ENCODE measurements around the gene CNP.
"Not testable (repeated sequence)": the region's sequence is repeated elsewhere in the genome, so short reads cannot be mapped to it uniquely, and the experiment has no call there.

CNP gene

DNA sequence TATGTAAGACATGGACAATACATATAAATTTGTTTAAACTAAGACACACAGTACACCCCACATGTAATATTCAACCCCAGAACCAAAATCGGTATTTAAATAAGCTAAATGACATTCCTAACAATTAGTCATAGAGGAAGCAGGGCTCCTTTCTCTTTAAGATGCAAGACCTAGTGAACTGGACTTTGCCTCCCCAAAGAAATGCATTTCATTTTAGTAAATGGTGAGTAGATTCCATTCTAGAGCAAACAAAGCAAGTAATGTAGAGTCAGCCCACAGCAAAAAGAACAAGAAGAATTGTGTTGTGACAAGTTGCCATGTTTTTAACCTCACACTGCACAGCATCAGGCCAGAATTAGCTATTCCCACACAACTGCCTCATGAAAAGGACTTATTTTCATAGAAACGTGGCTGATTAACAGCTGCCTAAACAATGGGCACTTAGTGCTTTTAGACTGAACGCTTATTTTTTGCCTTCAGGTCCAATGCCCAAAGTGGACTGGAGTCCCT, 36.3 kb downstream of the CNP start:
- DNase-seq (ENCODE audit: low spot score): peak; percentile 22

DNA sequence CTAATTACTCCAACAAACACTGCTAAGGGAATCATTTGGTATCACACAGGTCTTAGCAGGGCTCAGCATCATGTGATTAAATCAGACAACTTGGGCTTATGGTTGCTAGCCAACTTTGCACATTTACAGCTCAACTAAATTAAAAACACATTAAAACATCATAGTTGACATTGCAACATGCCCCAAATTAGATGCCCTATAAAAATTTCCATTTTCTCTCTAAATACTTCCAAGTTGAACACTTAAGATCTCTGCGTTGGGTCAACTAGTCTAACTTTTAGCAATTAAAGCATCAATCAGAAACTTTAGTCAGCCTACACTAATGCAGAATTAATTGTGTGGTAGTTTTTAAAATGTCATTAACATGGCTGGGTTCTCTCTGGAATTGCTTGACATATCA, 38.6 kb downstream of the CNP start:
- no peak for DNase-seq (ENCODE audit: low spot score)

- no peak for DNase-seq (ENCODE audit: low spot score)
Observed at GRCh38 chr17:42009170-42009569, 42.6 kb downstream of the CNP start.

DNA sequence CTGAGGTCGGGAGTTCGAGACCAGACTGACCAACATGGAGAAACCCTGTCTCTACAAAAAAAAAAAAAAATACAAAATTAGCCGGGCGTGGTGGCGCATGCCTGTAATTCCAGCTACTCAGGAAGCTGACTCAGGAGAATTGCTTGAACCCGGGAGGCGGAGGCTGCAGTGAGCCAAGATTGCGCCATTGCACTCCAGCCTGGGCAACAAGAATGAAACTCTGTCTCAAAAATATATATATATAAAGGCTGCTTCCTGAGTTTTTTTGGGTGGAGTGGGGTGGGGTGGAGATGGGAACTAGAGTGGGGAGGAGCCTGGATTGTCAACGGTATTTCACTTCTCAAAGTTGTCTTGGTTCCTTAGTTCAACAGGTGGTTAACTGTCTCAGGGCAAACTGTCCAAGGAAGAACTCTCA, 43.7 kb downstream of the CNP start:
- DNase-seq (ENCODE audit: low spot score): not testable (repeated sequence)

DNA sequence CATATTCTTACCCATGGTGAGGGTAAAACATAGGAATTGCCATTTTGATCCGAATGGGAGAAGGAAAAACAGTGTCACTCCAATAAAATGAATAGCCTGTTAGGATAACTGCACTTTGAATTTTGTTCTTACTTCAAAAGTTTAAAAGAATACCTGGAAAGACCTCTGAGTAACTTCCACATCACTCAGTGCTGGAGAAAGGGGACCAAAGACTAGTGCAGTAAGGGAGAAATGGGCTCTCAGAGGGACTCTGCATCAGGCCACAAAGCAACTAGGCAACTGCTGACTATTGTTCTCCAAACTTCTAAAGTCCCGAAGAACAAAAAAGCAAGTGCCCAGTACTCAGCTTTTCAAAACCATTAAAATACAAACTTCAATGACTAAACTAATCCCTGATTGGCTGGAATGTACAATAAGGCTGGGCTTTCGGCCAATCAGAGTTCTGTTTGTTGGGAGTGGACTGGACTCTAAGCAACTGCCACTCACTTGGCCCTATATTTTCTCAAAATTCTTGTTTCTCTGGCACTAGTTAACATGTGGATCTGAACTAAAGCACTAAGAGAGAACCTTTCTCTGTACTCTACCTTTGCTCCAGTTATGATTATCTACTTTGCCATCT, 44.4 kb downstream of the CNP start:
- no peak for DNase-seq (ENCODE audit: low spot score)

GRCh38 chr17:42012363-42012762, 45.8 kb downstream of the CNP start:
- not testable (repeated sequence) for DNase-seq (ENCODE audit: low spot score)

DNA sequence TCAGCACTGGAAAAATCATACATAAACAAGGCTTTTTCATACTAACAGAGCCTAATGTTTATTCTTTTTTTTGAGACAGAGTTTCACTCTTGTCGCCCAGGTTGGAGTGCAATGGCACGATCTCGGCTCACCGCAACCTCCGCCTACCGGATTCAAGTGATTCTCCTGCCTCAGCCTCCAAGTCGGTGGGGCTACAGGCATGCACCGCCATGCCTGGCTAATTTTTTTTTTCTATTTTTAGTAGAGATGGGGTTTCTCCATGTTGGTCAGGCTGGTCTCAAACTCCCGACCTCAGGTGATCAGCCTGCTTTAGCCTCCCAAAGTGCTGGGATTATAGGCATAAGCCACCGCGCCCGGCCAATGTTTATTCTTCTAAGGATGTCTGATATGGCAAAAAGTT, 47.1 kb downstream of the CNP start:
- not testable (repeated sequence) for DNase-seq (ENCODE audit: low spot score)

DNA sequence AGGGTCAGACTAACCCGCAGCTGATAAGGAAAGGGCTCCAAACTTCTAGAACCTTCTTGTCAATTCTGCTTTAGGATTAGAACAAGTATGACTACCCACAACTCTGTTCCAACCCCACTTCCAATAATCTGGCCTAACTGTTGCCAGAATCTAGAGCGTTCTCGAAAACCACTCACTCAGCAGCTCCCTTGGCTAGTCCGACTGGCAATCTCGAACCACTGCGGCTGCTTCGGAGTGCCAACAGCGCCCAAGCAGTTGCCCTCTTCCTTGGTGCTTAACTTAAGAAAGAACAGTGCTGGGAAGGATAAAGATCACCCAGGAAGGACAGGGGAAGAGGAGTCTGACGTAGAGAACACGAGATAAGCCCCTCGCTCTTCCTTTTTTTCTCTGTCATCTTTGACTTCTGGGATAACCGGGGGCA, 49.8 kb downstream of the CNP start:
- DNase-seq (ENCODE audit: low spot score): no peak

DNA sequence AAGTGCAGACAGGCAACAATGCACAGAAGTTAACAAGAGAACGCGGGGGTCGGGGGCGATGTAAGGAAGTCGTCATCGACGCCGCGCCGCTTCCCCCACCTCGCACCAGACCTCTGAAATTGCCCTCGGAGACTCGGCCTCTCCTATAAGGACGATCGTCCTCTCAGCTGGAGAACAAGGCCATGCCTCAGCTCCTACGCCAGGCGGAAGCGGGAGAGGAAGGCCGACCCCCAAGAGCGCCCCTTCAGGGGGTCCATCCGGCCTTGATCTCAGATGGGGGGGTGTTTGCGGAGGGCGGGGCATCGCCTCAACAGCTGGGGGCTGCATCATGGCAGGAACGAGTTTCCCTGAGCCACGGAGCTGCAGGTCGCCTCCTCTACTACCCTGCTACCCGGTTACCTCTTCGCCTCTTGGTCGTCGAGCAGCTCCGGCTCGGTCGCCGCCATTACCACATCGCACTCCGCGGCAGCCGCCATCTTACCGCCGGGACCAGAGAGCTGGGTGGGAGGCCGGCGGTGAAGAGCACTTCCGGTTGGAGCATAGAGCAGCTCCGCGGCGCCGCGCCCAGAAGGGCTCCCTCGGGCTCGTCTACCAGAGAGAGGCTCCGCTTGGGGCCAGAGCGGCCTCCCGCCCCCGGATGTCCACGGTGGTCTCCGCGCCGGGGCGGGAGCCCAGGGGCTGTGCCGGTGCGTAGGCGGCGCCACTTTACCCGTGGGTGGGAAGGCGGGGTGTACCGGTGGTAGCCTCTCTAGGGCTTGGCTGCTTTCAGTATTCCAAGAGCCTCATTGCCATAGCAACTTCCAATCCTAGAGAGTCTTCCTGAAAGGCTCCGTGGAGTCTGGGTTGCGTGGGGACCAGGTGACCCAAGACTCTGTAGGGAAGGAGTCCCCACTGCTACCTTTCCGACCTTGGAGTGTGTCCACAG, 50.6 kb downstream of the CNP start, which contains the start of gene DNAJC7:
Gene DNAJC7, minus strand, starts transcription at position 499 of the 925 bp plus-strand sequence. Its CDS starts 23 bp downstream, at position 476.
- peak; percentile 94 for DNase-seq (ENCODE audit: low spot score)

GRCh38 chr17:42017866-42018200, 51.2 kb downstream of the CNP start:
- peak; percentile 86 for DNase-seq (ENCODE audit: low spot score)

DNA sequence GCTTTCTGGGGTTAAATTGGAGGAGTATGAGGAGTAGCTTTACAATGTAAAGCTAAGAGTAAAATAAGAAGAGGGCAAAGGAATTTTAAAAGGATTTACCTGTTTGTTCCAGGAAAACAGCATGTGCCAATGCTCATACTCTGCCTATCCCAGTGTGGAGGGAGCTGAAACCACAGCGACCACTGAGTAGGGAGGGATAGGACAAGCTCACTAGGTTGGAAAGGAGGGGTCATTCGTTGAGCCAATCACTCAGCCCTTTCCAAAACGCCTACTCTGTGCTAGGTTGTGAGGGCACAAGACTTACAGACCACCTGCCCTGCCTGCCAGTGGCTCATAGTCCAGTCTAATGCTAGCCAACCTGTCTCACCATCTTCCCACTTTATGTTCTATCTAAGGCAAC, 51.7 kb downstream of the CNP start:
- DNase-seq (ENCODE audit: low spot score): peak; percentile 23

DNA sequence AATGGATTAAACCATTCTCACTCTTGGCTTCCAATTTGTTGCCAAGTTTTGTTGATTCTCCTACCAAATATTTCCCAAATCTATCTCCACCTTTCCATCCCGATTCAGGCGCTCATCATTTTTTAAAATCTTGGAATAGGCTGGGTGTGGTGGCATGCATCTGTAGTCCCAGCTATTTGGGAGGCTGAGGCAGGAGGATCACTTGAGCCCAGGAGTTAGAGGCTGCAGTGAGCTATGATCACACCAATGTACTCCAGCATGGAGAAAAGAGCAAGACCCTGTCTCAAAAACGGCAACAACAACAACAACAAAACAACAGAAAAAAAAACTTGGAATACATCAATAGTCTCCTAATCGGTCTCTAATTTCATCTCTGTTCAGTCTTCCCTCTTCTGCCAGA, 52.4 kb downstream of the CNP start:
- DNase-seq (ENCODE audit: low spot score): no peak

DNA sequence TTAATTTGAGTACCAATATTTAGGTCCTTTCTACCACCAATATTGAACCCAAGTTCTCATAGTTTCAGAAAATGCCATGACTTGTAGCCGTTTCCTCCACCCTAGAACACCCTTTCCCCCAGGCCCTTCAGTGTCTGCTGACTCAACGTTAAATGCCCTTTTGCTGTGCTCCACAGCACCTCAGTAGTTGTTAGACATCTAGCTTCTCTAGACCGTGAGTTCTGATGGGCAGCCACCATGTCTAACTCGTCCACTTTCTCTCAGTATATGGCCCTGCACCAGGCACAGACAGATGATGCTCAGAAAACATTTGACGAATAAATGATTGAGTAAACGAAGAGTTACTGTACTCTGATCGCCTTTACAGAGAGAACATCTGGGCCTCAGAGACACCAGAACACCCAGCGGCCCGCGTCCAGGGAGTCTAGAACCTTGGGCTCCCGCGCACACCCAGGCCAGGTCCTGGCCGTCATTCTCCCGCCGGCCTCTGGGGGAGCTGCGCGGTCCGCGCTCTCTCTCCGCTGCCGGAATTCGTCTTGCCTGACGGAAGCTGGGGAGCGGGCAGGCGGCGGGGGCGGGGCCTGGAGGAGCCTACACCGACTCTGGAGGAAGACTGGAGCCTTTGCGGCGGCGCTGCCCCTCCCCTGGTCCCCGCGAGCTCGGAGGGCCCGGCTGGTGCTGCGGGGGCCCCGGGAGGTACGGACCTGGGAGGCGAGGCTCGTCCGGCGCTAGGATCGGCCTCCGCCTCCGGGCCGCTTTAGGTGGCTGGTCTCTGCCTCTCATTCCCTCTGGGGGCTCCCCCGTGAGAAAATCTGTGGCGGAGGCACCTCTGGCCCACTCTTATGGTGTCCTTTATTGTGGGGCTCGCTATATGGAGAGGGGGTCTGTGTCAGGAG, 53.2 kb downstream of the CNP start, which contains the start of gene NKIRAS2:
Gene NKIRAS2, plus strand, starts transcription at position 582 of the 896 bp plus-strand sequence. CDS start 1,488 bp downstream, outside the sequence.
- peak; percentile 88 for DNase-seq (ENCODE audit: low spot score)

GRCh38 chr17:42020845-42021244, 54.2 kb downstream of the CNP start:
- DNase-seq (ENCODE audit: low spot score): not testable (repeated sequence)

- no peak for DNase-seq (ENCODE audit: low spot score)
Observed at GRCh38 chr17:42023524-42024349, 57.1 kb downstream of the CNP start.

- DNase-seq (ENCODE audit: low spot score): no peak
Observed at GRCh38 chr17:42025191-42025579, 58.6 kb downstream of the CNP start.

GRCh38 chr17:42025936-42026335, 59.3 kb downstream of the CNP start:
- no peak for DNase-seq (ENCODE audit: low spot score)

DNA sequence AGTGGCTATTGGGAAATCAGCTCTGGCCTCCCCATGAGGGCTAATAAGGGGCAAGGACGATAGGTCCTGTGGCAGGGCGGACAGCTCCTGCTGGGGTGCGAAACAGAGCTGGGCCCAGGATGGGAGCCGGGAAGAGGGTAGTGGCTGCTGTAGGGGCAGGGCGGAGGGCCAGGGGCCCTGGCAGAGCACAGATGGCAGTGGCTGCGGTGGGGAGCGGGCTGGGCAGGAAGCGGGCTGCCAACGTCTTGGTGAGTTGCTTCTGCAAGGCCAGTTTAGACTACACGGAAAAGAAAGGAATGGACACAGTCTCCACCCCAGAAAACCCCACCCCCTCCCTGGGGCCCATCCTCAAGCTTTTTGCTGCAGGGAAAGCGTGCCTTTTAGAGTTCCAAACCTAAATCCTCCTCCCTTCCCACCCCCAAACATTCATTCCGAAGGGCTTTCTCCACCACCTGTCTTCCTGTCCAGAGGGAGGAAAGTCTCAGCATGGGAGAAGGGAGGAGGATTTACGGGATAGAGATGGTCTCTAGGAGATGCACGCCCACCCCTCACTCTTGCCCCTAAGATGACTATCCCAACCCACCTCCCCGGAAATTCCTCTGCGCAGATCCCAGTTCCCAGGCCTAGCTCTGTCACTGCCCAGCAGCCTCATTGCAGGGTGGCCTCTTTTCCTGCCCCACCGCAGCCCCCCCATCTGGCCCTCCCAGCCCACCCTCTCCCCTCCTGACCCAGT, 60.4 kb downstream of the CNP start:
- DNase-seq (ENCODE audit: low spot score): no peak

Measured in SW480 (cell line).